Measurements from ENCODE around the gene WAS.

Gene WAS

GRCh38 chrX:48737940-48738339 lies 54.3 kb downstream of the WAS start:
- no peak; the same call in 2 of the 3 replicates for ATAC-seq
- TF ChIP-seq ZNF8 (CRISPR knock-in tag; IDR thresholded peaks at IDR 0.05) (no peak), PATZ1 (CRISPR knock-in tag; IDR thresholded peaks at IDR 0.05; ENCODE audit: borderline replicate concordance) (no peak), PPARA (CRISPR knock-in tag; IDR thresholded peaks at IDR 0.05; ENCODE audit: borderline replicate concordance) (no peak), CREB5 (CRISPR knock-in tag; IDR thresholded peaks at IDR 0.05; ENCODE audit: low read depth) (no peak), ISL1 (CRISPR knock-in tag; IDR thresholded peaks at IDR 0.05) (no peak), GLIS3 (CRISPR knock-in tag; IDR thresholded peaks at IDR 0.05) (no peak), CSRNP3 (CRISPR knock-in tag; IDR thresholded peaks at IDR 0.05) (no peak), TOX (CRISPR knock-in tag; IDR thresholded peaks at IDR 0.05; ENCODE audit: borderline replicate concordance) (no peak), BACH2 (CRISPR knock-in tag; IDR thresholded peaks at IDR 0.05; ENCODE audit: borderline replicate concordance) (no peak)

Data from SK-N-SH treated with all-trans-retinoic acid at 6 μM for 48 hours (cell line).